ENCODE results near the gene LEMD2. TPM values are rescaled to one million over a fixed set of nuclear protein-coding genes. Genes with fewer than 3 reads are reported as not detected.

The LEMD2 gene
- total RNA-seq, 1 donor from 2014 or later = 61.5 TPM

- no peak for TF ChIP-seq CTCF (IDR thresholded peaks at IDR 0.05)
- Histone ChIP-seq H3K27me3 (no peaks in the 10 kb centered on the region), H3K27ac (no peak overlapping the region), H3K4me1 (no peaks in the 10 kb centered on the region), H3K36me3 (no peaks in the 10 kb centered on the region), H3K4me3 (no peak overlapping the region), H3K9me3 (no peaks in the 10 kb centered on the region)
- ATAC-seq (no peak), DNase-seq (no peak)
- intact Hi-C loops (cut with DNase I) = no loop called here
These were observed 62.2 kb downstream of the LEMD2 start for GRCh38 chr6:33726696-33727095.

DNA sequence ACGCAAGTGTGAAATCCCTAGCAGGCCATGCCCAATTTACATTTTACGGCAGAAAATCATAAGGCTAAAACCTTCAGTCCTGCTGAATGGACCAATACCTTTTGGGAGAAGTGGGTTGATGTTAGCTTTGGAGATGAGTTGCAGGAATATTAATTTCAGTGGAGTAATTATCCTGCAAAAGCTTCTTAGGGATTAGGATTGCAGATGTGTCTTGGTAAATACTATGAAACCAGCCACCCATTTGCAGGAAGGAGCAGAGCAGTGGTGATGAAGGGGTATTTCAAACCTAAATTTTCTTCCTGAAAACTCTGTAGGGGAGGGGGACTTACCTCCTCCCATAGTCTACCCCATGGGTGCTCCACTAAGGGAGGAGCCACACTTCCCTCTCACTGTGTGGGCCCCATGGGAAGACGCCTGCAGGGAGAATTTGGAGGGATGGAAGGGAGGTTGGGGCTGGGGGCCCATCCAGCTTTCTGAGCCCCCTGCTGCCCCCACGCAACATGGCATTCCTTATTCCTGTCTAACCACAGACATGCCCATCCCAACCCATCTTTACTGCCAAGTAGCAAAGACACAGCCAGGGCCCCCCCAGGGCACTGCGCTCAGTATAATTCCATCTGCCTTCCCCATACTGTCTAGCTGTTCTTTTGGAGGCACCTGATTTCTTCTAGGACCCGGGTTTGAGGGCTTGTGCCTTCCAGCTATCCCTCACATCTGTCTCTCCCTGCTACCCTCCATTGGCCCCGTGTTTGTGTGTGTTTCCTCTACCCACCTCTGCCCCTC is 62.8 kb downstream of the LEMD2 start:
- no peaks in the 10 kb centered on the region for H3K4me1 ChIP-seq
- no peak for TF ChIP-seq CTCF (IDR thresholded peaks at IDR 0.05)
- H3K27me3 ChIP-seq = no peaks in the 10 kb centered on the region
- DNase-seq (no peak), ATAC-seq (no peak)
- intact Hi-C loops (cut with DNase I) = no loop called here
- H3K27ac ChIP-seq = no peak overlapping the region
- no peak overlapping the region for H3K4me3 ChIP-seq
- no peaks in the 10 kb centered on the region for H3K9me3 ChIP-seq
- no peaks in the 10 kb centered on the region for H3K36me3 ChIP-seq

DNA sequence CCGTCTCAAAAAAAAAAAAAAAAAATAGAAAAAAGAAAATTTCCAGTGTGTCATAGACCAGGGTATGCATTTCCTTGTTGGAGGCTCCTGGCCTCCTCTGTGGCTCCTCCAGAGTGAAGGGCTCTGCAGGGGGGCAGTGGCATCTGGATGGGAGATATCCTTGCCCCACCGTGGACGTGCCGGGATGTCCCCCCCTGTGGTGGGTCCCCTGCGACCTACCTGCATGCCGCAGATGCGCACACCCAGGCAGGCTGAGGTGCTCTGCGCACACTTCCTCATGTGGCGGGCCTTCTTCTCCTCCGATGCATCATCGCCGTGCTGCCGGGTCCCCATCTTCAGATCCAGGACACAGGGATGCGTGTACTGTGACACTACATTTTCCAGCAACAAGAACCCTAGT is 63.7 kb downstream of the LEMD2 start:
- no peaks in the 10 kb centered on the region for H3K9me3 ChIP-seq
- no peaks in the 10 kb centered on the region for H3K27me3 ChIP-seq
- no peak for DNase-seq
- TF ChIP-seq CTCF (IDR thresholded peaks at IDR 0.05) = no peak
- no peaks in the 10 kb centered on the region for H3K36me3 ChIP-seq
- intact Hi-C loops (cut with DNase I) = no loop called here
- no peak for ATAC-seq
- no peaks in the 10 kb centered on the region for H3K4me1 ChIP-seq
- no peak overlapping the region for H3K27ac ChIP-seq
- no peak overlapping the region for H3K4me3 ChIP-seq

GRCh38 chr6:33724102-33725023 is 64.6 kb downstream of the LEMD2 start:
- DNase-seq = peak; percentile 12

More at GRCh38 chr6:33724102-33725023, 64.6 kb downstream of the LEMD2 start:
- Histone ChIP-seq H3K4me3 (no peak overlapping the region), H3K27ac (no peak overlapping the region), H3K4me1 (peaks cover under 1% of the 10 kb centered on the region), H3K9me3 (no peaks in the 10 kb centered on the region), H3K27me3 (no peaks in the 10 kb centered on the region), H3K36me3 (no peaks in the 10 kb centered on the region)
- no peak for TF ChIP-seq CTCF (IDR thresholded peaks at IDR 0.05)
- ATAC-seq = no peak
- intact Hi-C loops (cut with DNase I) = no loop called here
